DMS79 treated with DMSO at 0.1 percent for 48 hours (cell line): Measurements from ENCODE around the gene TMC3.
"Not testable (repeated sequence)": the region's sequence is repeated elsewhere in the genome, so short reads cannot be mapped to it uniquely, and the experiment has no call there.

Source experiments
- DNase-seq: peaks from one replicate; lab custom pipeline; 2025; lab: John Stamatoyannopoulos, UW

The TMC3 gene

GRCh38 chr15:81346611-81347010 lies 27.4 kb downstream of the TMC3 start:
- DNase-seq = no peak

- no peak for DNase-seq
These were observed 30.6 kb downstream of the TMC3 start for GRCh38 chr15:81343371-81343770.

- no peak for DNase-seq
These were observed 32.7 kb downstream of the TMC3 start for GRCh38 chr15:81341351-81341750.

GRCh38 chr15:81339851-81340250 lies 34.2 kb downstream of the TMC3 start:
- no peak for DNase-seq

GRCh38 chr15:81339321-81339720 lies 34.7 kb downstream of the TMC3 start:
- DNase-seq = no peak

- no peak for DNase-seq
These were observed 35.6 kb downstream of the TMC3 start for GRCh38 chr15:81338170-81339007.

GRCh38 chr15:81337713-81338157 lies 36.3 kb downstream of the TMC3 start:
- DNase-seq = no peak

- DNase-seq = no peak
These were observed 36.8 kb downstream of the TMC3 start for GRCh38 chr15:81337241-81337640.

GRCh38 chr15:81336568-81336967 lies 37.4 kb downstream of the TMC3 start:
- no peak for DNase-seq

GRCh38 chr15:81335631-81336030 lies 38.4 kb downstream of the TMC3 start:
- DNase-seq = no peak

- DNase-seq = peak; percentile 65
These were observed 39.1 kb downstream of the TMC3 start for GRCh38 chr15:81334768-81335435.

- no peak for DNase-seq
These were observed 40.6 kb downstream of the TMC3 start for GRCh38 chr15:81333363-81333762.

GRCh38 chr15:81332326-81332725 lies 41.7 kb downstream of the TMC3 start:
- DNase-seq = no peak

- DNase-seq = no peak
These were observed 42.4 kb downstream of the TMC3 start for GRCh38 chr15:81331600-81331999.

- not testable (repeated sequence) for DNase-seq
These were observed 42.9 kb downstream of the TMC3 start for GRCh38 chr15:81331141-81331540.

- DNase-seq = no peak
These were observed 43.5 kb downstream of the TMC3 start for GRCh38 chr15:81330366-81331090.

- DNase-seq = no peak
These were observed 44.6 kb downstream of the TMC3 start for GRCh38 chr15:81329446-81329845.

GRCh38 chr15:81327516-81327915 lies 46.5 kb downstream of the TMC3 start:
- DNase-seq = no peak

GRCh38 chr15:81326466-81327212 lies 47.4 kb downstream of the TMC3 start:
- no peak for DNase-seq

GRCh38 chr15:81323944-81324881 lies 49.8 kb downstream of the TMC3 start, which contains the start of gene STARD5:
Gene STARD5 (minus strand): TSS chr15:81324141. CDS start chr15:81324099, 42 bp downstream.
- peak; percentile 79 for DNase-seq

- DNase-seq = no peak
These were observed 50.5 kb downstream of the TMC3 start for GRCh38 chr15:81323559-81323943.
